GM19452 (cell line): ENCODE measurements around the gene CLCN3.
"Not testable (repeated sequence)": the region's sequence is repeated elsewhere in the genome, so short reads cannot be mapped to it uniquely, and the experiment has no call there.

Experiments
- ATAC-seq: cut with Tn5 transposase; IDR thresholded peaks from one replicate; pipeline ENCODE4 v1.9.1; 2021; ENCODE audit not compliant: unreplicated experiment

The CLCN3 gene

GRCh38 chr4:169768385-169768784 is 148.0 kb downstream of the CLCN3 start:
- no peak for ATAC-seq

DNA sequence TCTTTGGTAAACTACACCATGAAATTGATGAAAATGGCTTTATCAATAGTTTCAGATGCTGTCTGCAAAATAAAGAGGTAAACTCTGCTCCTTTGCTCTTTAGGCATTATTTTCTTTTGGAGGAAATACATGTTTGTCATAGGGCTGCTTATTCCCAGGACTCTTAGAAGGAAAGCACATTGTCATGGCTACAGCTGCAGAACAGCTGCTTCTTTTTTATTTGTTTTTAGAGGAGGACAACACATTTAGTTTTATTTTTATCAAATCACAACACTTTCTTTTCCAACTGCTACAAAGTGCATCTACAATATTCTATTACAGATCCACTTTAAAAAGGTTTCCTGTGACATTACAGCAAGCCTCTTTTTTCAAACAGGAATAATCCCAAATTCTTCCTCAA is 150.0 kb downstream of the CLCN3 start:
- ATAC-seq, result no peak

DNA sequence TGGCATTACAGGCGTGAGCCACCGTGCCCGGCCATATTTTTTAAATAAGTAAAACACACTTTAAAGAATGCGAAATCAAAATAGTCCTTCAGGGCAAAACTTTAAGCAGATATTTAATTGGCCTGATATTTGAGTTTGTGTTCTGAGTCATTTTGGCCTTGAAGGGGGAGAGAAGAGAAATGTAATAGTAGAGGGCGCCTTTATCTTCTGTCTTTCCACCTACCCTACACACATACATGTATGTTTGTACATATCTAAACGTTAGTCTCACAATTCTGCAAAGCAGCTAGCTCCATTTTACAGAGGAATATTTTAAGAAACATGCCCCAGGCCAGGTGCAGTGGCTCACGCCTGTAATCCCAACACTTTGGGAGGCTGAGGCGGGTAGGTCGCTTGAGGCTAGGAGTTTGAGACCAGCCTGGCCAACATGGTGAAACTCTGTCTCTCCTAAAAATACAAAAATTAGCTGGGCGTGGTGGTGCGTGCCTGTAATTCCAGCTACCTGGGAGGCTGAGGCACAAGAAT is 151.2 kb downstream of the CLCN3 start:
- not testable (repeated sequence) for ATAC-seq
